ENCODE results near the gene FRMD8. TPM values are rescaled to one million over a fixed set of nuclear protein-coding genes. Genes with fewer than 3 reads are reported as not detected.

FRMD8 gene
- total RNA-seq, 1 experiment from 2014 or later: 22.7 TPM

DNA sequence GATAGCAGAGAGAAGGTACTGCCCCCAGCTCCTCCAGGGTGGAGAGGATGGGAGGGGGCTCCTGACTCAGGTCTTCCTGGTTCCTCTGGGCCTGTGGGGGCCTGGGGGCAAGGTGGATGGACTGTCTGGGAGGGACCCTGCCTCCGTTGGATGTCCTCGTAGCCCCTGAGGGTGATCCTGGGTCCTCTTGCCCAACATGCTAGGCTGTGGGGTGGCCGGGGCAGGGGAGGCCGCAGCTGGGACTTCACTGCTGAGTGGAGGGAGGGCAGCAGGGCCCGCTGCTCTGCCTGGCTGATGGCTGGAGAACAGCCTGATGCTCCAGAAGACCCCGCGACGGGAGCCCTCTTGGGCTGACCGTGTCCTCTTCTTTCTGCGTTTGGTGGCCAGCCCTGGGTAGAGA is 13.4 kb downstream of the FRMD8 start:
- H3K18ac ChIP-seq (ENCODE audit: insufficient read length, low read depth, low read length): no peak overlapping the region
- no peak overlapping the region for H4K8ac ChIP-seq (replicated peaks; ENCODE audit: insufficient read length, low read depth, low read length)
- H2BK120ac ChIP-seq (ENCODE audit: low read depth, low read length, poor library complexity, severe bottlenecking): no peak overlapping the region
- no peak for DNase-seq
- no peak overlapping the region for H2AK5ac ChIP-seq (ENCODE audit: insufficient read length, low read length)
- no peak overlapping the region for H2BK5ac ChIP-seq (ENCODE audit: insufficient read length, low read length)
- H3K23me2 ChIP-seq (ENCODE audit: insufficient read length, low read depth, low read length, poor library complexity, severe bottlenecking): no peaks in the 10 kb centered on the region
- no peaks in the 10 kb centered on the region for H4K20me1 ChIP-seq (ENCODE audit: control insufficient read depth, insufficient read depth, insufficient read length)
- H3K4me2 ChIP-seq (ENCODE audit: insufficient read depth, insufficient read length, low read length): no peak overlapping the region
- no peak overlapping the region for H2AFZ ChIP-seq (ENCODE audit: low read length)
- Mint-ChIP-seq H3K4me3 (no peak overlapping the region), H3K27ac (no peak overlapping the region), H3K4me1 (peaks cover 0 to 17% of the 10 kb centered on the region in 2 experiments; a peak in 3 of 4 replicates), H3K9me3 (no peaks in the 10 kb centered on the region), H3K27me3 (ENCODE audit: low read depth) (no peaks in the 10 kb centered on the region), H3K36me3 (ENCODE audit: insufficient read depth in 1 of 3, low read depth in 3 of 3) (peaks cover 3 to 39% (median 31%) of the 10 kb centered on the region in 3 experiments; a peak in 6 of 7 replicates)
- H3K27ac ChIP-seq (ENCODE audit: insufficient read length, low read depth, low read length): no peak overlapping the region
- H3K27me3 ChIP-seq (ENCODE audit: insufficient read depth, low read length): no peaks in the 10 kb centered on the region
- no peak overlapping the region for H3K56ac ChIP-seq (ENCODE audit: insufficient read length, low read depth, low read length)
- H3K4me1 ChIP-seq (ENCODE audit: insufficient read depth, low read length): no peaks in the 10 kb centered on the region
- H3K79me1 ChIP-seq (ENCODE audit: insufficient read depth, low read depth, low read length, poor library complexity, severe bottlenecking): no peaks in the 10 kb centered on the region
- no peaks in the 10 kb centered on the region for H3K79me2 ChIP-seq (ENCODE audit: insufficient read depth, low read length)
- no CpG with 5 or more reads among the region's 10 CpGs for WGBS (ENCODE audit: extremely low coverage, insufficient read length, low lambda C conversion rate)
- no peak overlapping the region for H4K5ac ChIP-seq (ENCODE audit: insufficient read length, low read depth, low read length)
- H3K23ac ChIP-seq (ENCODE audit: insufficient read length, low read depth, low read length): no peak overlapping the region
- H3T11ph ChIP-seq (ENCODE audit: low read length): no peak overlapping the region
- no peak overlapping the region for H3K9ac ChIP-seq (ENCODE audit: extremely low read depth, insufficient read length, low read length)
- TF ChIP-seq, protein P1, sequence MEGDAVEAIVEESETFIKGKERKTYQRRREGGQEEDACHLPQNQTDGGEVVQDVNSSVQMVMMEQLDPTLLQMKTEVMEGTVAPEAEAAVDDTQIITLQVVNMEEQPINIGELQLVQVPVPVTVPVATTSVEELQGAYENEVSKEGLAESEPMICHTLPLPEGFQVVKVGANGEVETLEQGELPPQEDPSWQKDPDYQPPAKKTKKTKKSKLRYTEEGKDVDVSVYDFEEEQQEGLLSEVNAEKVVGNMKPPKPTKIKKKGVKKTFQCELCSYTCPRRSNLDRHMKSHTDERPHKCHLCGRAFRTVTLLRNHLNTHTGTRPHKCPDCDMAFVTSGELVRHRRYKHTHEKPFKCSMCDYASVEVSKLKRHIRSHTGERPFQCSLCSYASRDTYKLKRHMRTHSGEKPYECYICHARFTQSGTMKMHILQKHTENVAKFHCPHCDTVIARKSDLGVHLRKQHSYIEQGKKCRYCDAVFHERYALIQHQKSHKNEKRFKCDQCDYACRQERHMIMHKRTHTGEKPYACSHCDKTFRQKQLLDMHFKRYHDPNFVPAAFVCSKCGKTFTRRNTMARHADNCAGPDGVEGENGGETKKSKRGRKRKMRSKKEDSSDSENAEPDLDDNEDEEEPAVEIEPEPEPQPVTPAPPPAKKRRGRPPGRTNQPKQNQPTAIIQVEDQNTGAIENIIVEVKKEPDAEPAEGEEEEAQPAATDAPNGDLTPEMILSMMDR (conservative IDR thresholded peaks at IDR 0.05): no peak
- no peak overlapping the region for H3K14ac ChIP-seq (ENCODE audit: insufficient read depth, low read length)
- H4K91ac ChIP-seq (ENCODE audit: insufficient read length, low read depth, low read length): no peak overlapping the region
- no peak overlapping the region for H2BK20ac ChIP-seq (ENCODE audit: low read depth, low read length, poor library complexity, severe bottlenecking)
- no peak overlapping the region for H2BK15ac ChIP-seq (ENCODE audit: low read depth, low read length)
- H3K9me3 ChIP-seq (ENCODE audit: control insufficient read depth, low read depth, low read length): no peaks in the 10 kb centered on the region
- no peak overlapping the region for H2BK12ac ChIP-seq (ENCODE audit: insufficient read length, low read depth, low read length)
- no peak overlapping the region for H3K4ac ChIP-seq (ENCODE audit: low read depth, low read length)

Measured in H9 (cell line).